Retinal pigment epithelial cell (primary cell): ENCODE measurements around the gene MTFR1L.

Experiments
- DNase-seq: peaks from one replicate; pipeline ENCODE4 v3.0.0-alpha.2; 2010; ENCODE audit warnings: low read depth
- H3K4me3 ChIP-seq: 2 replicates; pipeline ENCODE4 v1.5.1; 2011; ENCODE audit warnings: mild to moderate bottlenecking, low read length, control low read depth, moderate library complexity
- CTCF ChIP-seq: conservative IDR thresholded peaks from 2 replicates; pipeline ENCODE4 v1.5.1; 2011; ENCODE audit warnings: low read depth, low read length, control low read depth, inconsistent platforms

MTFR1L gene

GRCh38 chr1:25782608-25783201, 37.0 kb upstream of the MTFR1L start:
- no peak overlapping the region for H3K4me3 ChIP-seq
- no peak for DNase-seq
- no peak for TF ChIP-seq CTCF

- TF ChIP-seq CTCF, result no peak
- DNase-seq, result no peak
Measured at GRCh38 chr1:25784575-25785051, 35.1 kb upstream of the MTFR1L start.

GRCh38 chr1:25785333-25786067, 34.3 kb upstream of the MTFR1L start:
- TF ChIP-seq CTCF, result no peak
- no peak for DNase-seq
- H3K4me3 ChIP-seq, result no peak overlapping the region

More at GRCh38 chr1:25784575-25785051, 35.1 kb upstream of the MTFR1L start:
- no peak overlapping the region for H3K4me3 ChIP-seq

DNA sequence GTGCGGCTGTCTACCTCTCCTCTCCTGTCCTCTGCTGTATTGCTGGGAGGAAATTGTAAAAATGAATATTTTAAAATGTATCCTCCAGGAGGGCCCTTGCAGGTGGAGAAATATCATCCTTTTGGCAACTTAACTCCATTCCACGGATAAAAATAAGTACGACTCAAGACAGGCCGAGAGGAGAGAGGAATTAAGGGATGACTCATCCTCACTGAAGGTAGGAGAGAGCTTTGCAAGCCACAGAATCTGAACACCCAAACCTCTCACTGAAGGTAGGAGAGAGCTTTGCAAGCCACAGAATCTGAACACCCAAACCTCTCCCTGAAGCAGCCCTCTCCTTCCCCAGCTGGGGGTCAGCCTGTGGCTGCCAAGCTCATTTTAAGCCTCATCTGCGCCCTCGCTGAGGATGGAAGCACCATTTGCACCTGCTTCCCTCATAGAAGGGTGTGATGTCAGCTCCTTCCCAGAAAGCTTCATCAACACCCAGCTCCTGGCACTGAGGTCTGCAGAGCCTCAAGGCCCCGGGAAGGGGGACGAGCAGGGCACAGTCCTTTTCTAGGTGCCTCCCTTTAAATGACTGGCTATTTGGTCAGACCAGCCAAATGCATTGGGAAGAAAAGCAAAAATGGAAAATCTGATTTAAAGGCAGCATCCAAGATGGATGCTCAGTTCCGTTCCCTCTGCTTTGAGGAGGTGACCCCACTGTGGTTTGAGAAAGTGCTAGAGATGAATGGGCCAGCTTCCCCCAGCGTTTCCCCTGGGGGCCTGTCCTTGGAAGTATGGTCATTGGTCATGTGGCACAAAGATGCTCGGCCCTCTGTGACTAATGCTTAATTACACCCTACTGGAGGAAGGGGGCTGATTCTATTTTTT, 32.6 kb upstream of the MTFR1L start:
- TF ChIP-seq CTCF, result no peak
- DNase-seq, result no peak

DNA sequence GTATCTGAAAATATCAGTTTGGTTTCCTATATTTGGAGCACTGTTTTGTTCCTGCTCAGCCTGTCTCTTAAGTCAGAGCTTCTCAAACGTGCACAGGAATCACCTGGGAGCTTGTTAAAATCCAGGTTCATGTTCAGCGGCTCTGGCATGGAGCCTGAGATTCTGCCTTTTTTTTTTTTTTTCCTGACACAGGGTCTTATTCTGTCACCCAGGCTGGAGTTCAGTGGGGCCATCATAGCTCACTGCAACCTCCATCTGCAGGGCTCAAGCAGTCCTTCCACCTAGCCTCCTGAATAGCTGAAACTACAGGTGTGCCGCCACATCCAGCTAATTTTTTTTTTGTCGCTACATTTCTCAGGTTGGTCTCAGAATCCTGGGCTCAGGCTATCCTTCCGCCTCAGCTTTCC, 32.0 kb upstream of the MTFR1L start:
- no peak overlapping the region for H3K4me3 ChIP-seq
- DNase-seq, result no peak
- TF ChIP-seq CTCF, result no peak

More for the DNA sequence above, 32.6 kb upstream of the MTFR1L start:
- H3K4me3 ChIP-seq, result no peak overlapping the region

- no peak overlapping the region for H3K4me3 ChIP-seq
- DNase-seq, result no peak
- TF ChIP-seq CTCF, result no peak
Measured at GRCh38 chr1:25790472-25790871, 29.3 kb upstream of the MTFR1L start.
